HG03354 (cell line): ENCODE data around the gene PWP1.

Experiments used
- ATAC-seq: cut with Tn5 transposase; IDR thresholded peaks from one replicate; pipeline ENCODE4 v1.9.1; 2021; ENCODE audit warnings: mild to moderate bottlenecking; ENCODE audit not compliant: unreplicated experiment, poor library complexity, severe bottlenecking

Gene PWP1

GRCh38 chr12:107685360-107686248 lies at the start of gene PWP1:
Gene PWP1, plus strand, starts transcription at chr12:107685799. Its CDS starts 101 bp downstream, at chr12:107685900.
- peak; percentile 90 for ATAC-seq

DNA sequence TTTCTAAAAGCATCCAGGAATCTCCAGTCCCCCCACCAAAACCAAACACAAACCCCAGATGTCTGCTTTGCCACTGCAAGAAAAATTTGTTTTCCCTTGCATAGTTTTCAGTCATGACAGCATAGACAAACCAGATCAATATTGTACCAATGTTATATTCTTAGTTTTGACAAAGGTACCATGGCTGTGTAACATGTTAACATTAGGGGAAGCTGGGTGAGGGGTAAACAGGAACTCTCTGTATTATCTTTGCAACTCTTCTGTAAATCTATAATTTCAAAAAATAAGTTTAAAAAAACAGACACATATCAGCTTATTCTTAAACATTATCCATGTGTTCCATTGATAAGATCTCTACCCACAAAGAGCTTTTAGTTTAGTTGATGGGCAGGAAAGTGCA lies 44.4 kb upstream of the PWP1 start:
- no peak for ATAC-seq

- ATAC-seq, result no peak
Observed at GRCh38 chr12:107642240-107642639, 43.4 kb upstream of the PWP1 start.

- ATAC-seq, result no peak
Observed at GRCh38 chr12:107645630-107646333, 39.8 kb upstream of the PWP1 start.

- ATAC-seq, result no peak
Observed at GRCh38 chr12:107646436-107646835, 39.2 kb upstream of the PWP1 start.

GRCh38 chr12:107649661-107650061 lies 35.9 kb upstream of the PWP1 start:
- ATAC-seq, result no peak

DNA sequence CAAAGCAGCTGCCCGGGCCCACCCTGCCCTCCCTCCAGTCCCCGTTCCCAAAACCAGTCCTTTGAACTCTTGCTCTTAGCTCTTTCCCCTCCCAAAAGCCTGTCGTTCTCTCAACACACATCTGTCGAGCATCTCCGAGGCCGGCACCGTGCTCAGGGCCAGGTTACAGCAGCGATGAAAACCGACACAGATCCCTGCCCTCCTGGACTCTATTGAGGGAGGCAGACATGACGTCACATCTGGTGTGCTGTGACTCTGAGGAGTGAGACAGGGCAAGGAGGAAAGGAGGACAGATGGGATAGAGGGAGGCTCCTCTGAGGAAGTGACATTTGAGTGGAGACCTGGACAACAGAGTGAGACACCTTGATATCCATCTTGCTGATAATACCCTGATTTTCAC lies 34.6 kb upstream of the PWP1 start:
- ATAC-seq, result no peak

DNA sequence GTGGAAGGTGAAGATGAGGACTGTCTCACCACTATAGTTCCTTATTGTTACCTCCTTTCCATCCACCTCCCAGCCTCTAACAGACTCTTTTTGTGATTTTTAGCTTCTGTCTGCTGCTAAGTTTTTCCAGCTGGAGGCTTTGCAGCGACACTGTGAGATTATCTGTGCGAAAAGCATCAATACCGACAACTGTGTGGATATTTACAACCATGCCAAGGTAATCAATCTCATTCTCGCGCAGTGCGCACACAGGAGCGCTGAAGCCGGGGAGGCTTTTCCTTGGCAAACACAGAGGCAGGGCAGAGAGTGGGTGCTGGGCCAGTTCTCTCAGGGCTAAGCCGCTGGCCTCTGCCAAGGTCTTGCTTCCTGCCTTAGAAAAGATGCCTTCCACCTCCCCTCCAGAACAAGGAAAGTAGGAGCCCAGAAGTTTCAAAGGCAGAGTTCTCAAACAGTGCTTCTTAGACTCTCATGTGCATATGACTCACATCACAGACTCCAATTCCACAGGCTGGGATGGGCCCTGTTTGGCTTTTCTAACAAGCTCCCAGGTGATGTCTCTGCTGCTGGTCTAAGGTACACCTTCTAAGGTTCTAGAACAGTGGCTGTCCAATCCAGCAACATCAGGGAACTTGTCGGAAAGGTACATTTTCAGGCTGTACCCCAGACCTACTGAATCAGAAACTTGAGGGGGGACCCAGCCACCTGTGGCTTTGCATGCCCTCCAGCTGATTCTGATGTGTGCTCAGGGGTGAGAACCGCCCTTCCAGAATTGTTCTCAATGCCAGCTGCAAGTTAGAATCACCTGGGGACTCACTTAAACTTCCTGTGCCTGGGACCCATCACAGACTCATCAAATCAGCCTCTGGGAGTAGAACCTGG lies 33.8 kb upstream of the PWP1 start:
- no peak for ATAC-seq

- ATAC-seq, result no peak
Observed at GRCh38 chr12:107653519-107653918, 32.1 kb upstream of the PWP1 start.

GRCh38 chr12:107654873-107655272 lies 30.7 kb upstream of the PWP1 start:
- ATAC-seq, result no peak

DNA sequence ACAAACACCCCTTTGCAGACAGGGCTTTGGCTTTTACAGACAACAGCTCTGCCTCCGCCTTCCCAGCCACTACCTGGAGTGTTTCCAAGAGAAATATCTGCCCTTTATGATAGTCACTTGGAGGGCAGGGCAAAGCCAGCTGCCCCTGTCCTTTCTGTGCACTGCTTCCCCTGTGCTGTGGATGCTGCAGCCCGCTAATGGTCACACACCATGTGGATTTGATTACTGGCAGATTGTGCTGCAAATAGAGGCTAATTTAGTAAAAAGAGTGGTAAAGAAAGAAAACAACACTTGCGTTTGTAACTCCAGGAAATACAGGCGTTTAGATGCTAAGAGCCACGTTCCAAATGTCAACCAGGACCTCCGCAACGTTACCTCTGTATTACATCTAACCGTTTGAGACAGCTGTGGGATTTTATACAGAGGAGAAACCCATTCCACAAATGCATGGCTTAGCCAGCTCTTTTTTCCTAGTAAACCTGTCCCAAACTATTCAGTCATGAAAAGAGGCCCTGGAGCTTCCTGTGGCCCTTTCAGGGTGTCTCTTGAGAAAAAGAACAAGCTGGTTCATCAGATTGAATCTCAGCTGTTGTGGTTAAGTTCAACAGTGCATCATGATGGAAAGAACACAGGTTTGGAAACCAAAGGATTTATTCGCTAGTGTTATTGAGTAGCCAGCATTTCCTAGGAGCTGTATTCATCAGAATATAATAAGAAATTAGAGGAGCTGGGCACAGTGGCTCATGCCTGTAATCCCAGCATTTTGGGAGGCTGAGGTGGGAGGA lies 30.1 kb upstream of the PWP1 start:
- no peak for ATAC-seq

DNA sequence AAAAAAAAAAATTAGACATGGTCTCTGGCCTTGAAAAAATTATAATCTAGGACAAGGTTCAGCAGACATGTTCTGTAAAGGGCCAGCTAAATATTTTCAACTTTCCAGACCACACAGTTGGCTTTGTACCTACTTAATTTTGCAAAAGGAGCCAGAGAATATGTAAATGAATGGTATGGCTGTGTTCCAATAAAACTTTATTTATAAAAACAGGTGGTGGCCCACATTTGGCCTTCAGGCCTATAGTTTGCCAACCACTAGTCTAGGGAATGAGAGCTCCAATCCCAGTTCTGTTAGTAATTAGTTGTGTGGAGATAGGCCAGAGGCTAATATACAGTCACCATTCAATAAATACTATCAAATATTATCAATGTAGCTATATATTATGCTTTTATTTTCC lies 29.3 kb upstream of the PWP1 start:
- ATAC-seq, result no peak

DNA sequence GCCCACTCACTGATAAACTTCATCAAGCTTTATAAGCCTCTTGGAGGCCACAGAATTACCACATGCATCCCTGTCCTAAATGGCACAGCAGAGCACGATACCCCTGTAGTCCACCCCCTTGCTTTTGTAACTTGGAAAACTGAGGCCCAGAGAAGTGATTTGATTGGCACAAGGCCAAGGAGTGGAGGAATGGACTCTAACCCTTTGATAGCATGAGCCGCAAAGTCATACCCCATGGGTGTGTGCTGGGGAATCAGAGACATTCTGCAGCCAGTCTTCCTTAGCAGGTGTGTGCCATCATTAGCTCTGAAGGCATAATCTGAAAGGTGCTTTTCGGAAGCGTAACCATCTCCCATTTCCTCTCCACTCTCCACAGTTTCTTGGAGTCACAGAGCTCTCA lies 28.5 kb upstream of the PWP1 start:
- ATAC-seq, result no peak

- no peak for ATAC-seq
Observed at GRCh38 chr12:107657621-107658020, 28.0 kb upstream of the PWP1 start.

GRCh38 chr12:107660235-107660634 lies 25.4 kb upstream of the PWP1 start:
- ATAC-seq, result no peak

DNA sequence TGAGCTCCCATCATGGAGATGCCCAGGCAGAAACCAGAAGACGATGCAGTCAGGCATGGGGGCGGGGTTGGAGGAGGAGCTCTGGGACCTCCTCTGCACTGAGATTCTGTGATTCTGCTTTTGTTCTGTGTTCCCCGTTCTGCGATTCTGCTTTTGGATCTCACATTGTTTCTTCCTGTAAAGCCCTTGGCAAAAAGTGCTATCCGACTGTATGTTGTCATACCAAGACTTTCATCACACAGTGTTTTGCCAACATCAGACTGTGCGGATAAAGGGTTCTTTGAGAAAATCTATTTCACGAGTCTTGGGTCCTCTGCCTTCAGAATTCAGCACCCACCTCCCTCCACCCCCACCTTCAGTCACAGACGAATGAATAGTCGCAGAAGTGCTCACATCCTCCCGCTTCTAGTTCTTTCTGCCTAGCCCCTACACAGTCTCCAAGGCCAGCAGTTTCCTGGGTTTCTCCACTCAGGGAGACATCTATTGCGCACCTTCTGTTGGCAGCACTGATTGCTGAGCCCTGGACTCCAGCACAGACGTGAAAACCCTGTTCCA lies 24.7 kb upstream of the PWP1 start:
- no peak for ATAC-seq

DNA sequence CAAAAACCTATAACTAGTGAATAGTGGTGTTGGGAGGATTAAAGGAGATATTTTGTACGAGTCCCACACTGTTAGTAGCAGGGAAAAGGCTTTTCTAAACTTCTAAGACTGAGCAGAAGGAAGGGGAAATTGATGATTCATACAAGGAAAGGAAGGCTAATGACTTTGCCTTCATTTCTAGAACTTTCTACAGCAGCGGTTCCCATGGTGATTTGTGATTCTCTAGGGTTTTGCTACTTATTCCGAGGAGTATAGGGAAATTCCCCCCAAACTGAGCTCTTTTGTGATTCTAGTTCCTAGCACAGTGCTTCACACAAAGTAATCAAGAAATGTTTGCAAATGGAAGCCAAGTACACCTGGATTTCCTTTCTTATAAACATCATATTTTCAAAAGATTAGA lies 23.8 kb upstream of the PWP1 start:
- no peak for ATAC-seq

DNA sequence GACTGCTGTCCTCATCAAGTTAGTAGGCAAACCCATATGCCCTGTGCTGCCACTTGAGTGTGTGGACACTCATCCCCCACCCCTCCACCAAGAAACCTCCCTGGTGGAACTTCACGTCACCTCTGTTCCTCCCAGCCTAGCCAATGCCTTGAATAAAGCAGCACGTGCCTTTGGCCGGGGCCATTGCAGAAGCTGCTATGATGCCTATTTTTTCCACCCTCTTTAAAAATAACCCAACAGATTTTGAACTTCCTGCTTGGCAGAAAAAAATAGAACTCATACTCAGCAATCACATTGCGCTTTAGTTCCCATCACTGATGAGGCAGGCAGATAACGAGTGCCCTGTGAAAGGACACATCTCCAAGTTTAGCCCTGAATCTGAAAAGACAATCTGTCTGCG lies 23.1 kb upstream of the PWP1 start:
- ATAC-seq, result no peak

DNA sequence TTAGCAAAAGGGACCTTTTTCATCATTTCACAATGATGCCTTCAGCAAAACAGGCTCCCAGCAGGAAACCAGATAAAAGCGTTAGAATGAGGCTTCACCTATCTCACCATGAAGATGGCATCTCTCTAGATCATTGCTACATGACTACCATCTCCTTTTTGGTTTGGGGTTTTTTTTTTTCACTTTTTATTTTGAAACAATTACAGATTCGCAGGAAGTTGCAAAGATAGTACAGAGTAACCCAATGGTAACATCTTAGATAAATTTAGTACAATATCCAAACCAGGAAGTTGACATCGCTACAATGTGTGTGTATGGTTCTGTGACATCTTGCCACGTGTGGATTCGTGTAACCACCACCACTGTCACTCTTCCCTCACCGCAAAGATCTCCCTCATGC lies 22.3 kb upstream of the PWP1 start:
- no peak for ATAC-seq
